CD4-positive, alpha-beta T cell treated with Interferon alpha-2 for 1 hour (primary cell): ENCODE measurements around the gene RAB27A.

Experiments used
- DNase-seq, 2 donors: peaks; one replicate each; pipeline ENCODE4 v3.0.0-alpha.2; 2020 to 2022

RAB27A gene

GRCh38 chr15:55221090-55222011, 68.3 kb downstream of the RAB27A start:
- DNase-seq, result peak; percentile 25 to 49

- DNase-seq, result no peak
Measured at GRCh38 chr15:55220606-55221005, 69.0 kb downstream of the RAB27A start.

GRCh38 chr15:55218056-55218455, 71.6 kb downstream of the RAB27A start:
- peak; percentile 11 to 52 for DNase-seq

GRCh38 chr15:55204464-55204863, 85.1 kb downstream of the RAB27A start:
- no peak for DNase-seq

- DNase-seq, result no peak
Measured at GRCh38 chr15:55202206-55202605, 87.4 kb downstream of the RAB27A start.

GRCh38 chr15:55198706-55199105, 90.9 kb downstream of the RAB27A start:
- DNase-seq, result no peak

- no peak for DNase-seq
Measured at GRCh38 chr15:55197719-55198118, 91.9 kb downstream of the RAB27A start.

GRCh38 chr15:55197362-55197705, 92.3 kb downstream of the RAB27A start:
- no peak for DNase-seq

- peak; percentile 98 for DNase-seq
Measured at GRCh38 chr15:55196458-55197361, 92.9 kb downstream of the RAB27A start, which contains the start of gene RSL24D1. Gene RSL24D1 (minus strand): TSS chr15:55196941. CDS start chr15:55196890, 51 bp downstream.

GRCh38 chr15:55195996-55196395, 93.6 kb downstream of the RAB27A start:
- DNase-seq, result peak in 1 of 2 donors; percentile 12

- DNase-seq, result peak in 1 of 2 donors; percentile 11
Measured at GRCh38 chr15:55194256-55194655, 95.4 kb downstream of the RAB27A start.

GRCh38 chr15:55186331-55186730, 103.3 kb downstream of the RAB27A start:
- DNase-seq, result no peak

GRCh38 chr15:55183679-55184078, 105.9 kb downstream of the RAB27A start:
- DNase-seq, result no peak

- no peak for DNase-seq
Measured at GRCh38 chr15:55179141-55179540, 110.5 kb downstream of the RAB27A start.

GRCh38 chr15:55170361-55170760, 119.3 kb downstream of the RAB27A start:
- no peak for DNase-seq

- DNase-seq, result peak; percentile 28 to 54
Measured at GRCh38 chr15:55168350-55168974, 121.2 kb downstream of the RAB27A start.

- no peak for DNase-seq
Measured at GRCh38 chr15:55164284-55164683, 125.3 kb downstream of the RAB27A start.
